HepG2 (cell line): ENCODE results near the gene KIFC1. TPM values are rescaled to one million over a fixed set of nuclear protein-coding genes. Genes with fewer than 3 reads are reported as not detected.

Experiments used
- CSRNP2 ChIP-seq: sonication (generic); formaldehyde crosslinking; conservative IDR thresholded peaks from 2 replicates; pipeline ENCODE4 v1.8.0; 2022; ENCODE audit warnings: low read depth, missing genetic modification reagents
- DPF2 ChIP-seq: sonication (generic); formaldehyde crosslinking; IDR thresholded peaks from 2 replicates; pipeline ENCODE4 v1.4.0; 2020; ENCODE audit warnings: mild to moderate bottlenecking, low read depth, missing genetic modification reagents, borderline replicate concordance
- ETV6 ChIP-seq: sonication (generic); formaldehyde crosslinking; conservative IDR thresholded peaks from 2 replicates; pipeline ENCODE4 v1.4.0; 2020; ENCODE audit warnings: missing genetic modification reagents
- FOXA1 ChIP-seq, 2 experiments: fragments of 450-650 bp in 1 of 2; sonication (generic) in 1 of 2; formaldehyde crosslinking in 1 of 2; IDR thresholded peaks; 2 replicates each; pipeline versions ENCODE4 v1.4.0 to v1.6.1; 2016 to 2020; ENCODE audit warnings: missing genetic modification reagents in 1 of 2
- FOXK1 ChIP-seq: sonication (generic); formaldehyde crosslinking; IDR thresholded peaks from 2 replicates; pipeline ENCODE4 v1.4.0; 2020; ENCODE audit warnings: low read depth, missing genetic modification reagents, borderline replicate concordance
- JARID2 ChIP-seq: sonication (generic); formaldehyde crosslinking; IDR thresholded peaks from 2 replicates; pipeline ENCODE4 v1.8.1; 2023; ENCODE audit warnings: missing genetic modification reagents, inconsistent platforms; ENCODE audit not compliant: insufficient replicate concordance
- MEIS1 ChIP-seq: sonication (generic); formaldehyde crosslinking; IDR thresholded peaks from 2 replicates; pipeline ENCODE4 v1.9.0; 2021; ENCODE audit warnings: mild to moderate bottlenecking, missing genetic modification reagents, moderate library complexity, borderline replicate concordance
- MXD3 ChIP-seq: IDR thresholded peaks from 2 replicates; pipeline ENCODE4 v1.6.1; 2016; ENCODE audit warnings: mild to moderate bottlenecking, missing biosample characterization, missing genetic modification reagents
- MXI1 ChIP-seq: IDR thresholded peaks from 3 replicates; pipeline ENCODE4 v1.6.1; 2012; ENCODE audit warnings: low read depth, low read length, inconsistent platforms, borderline replicate concordance
- NFIC ChIP-seq: IDR thresholded peaks from 2 replicates; pipeline ENCODE4 v1.6.1; 2012; ENCODE audit warnings: mild to moderate bottlenecking, low read length, inconsistent platforms
- REL ChIP-seq: sonication (generic); formaldehyde crosslinking; conservative IDR thresholded peaks from 2 replicates; pipeline ENCODE4 v1.8.0; 2022; ENCODE audit warnings: mild to moderate bottlenecking, missing genetic modification reagents, moderate library complexity
- SMYD3 ChIP-seq: sonication (generic); formaldehyde crosslinking; IDR thresholded peaks from 2 replicates; pipeline ENCODE4 v1.8.1; 2023; ENCODE audit warnings: mild to moderate bottlenecking, missing genetic modification reagents
- SP140L ChIP-seq: sonication (generic); formaldehyde crosslinking; IDR thresholded peaks from 2 replicates; pipeline ENCODE4 v1.4.0; 2020; ENCODE audit warnings: missing genetic modification reagents, borderline replicate concordance
- TEF ChIP-seq: sonication (generic); formaldehyde crosslinking; IDR thresholded peaks from 2 replicates; pipeline ENCODE4 v1.5.0; 2020; ENCODE audit warnings: missing genetic modification reagents
- THAP9 ChIP-seq: sonication (generic); formaldehyde crosslinking; IDR thresholded peaks from 2 replicates; pipeline ENCODE4; 2020; ENCODE audit warnings: missing genetic modification reagents, mild to moderate bottlenecking, borderline replicate concordance
- ZBTB4 ChIP-seq: sonication (generic); formaldehyde crosslinking; IDR thresholded peaks from 2 replicates; pipeline ENCODE4 v1.4.0; 2020; ENCODE audit warnings: missing genetic modification reagents, mild to moderate bottlenecking, borderline replicate concordance
- ZNF383 ChIP-seq: sonication (generic); formaldehyde crosslinking; IDR thresholded peaks from 2 replicates; pipeline ENCODE4 v1.4.0; 2020; ENCODE audit warnings: missing genetic modification reagents, mild to moderate bottlenecking, borderline replicate concordance
- ZNF468 ChIP-seq: sonication (generic); formaldehyde crosslinking; IDR thresholded peaks from 2 replicates; pipeline ENCODE4 v1.8.0; 2022; ENCODE audit warnings: mild to moderate bottlenecking, moderate library complexity, missing genetic modification reagents
- ZNF546 ChIP-seq: sonication (generic); formaldehyde crosslinking; conservative IDR thresholded peaks from 2 replicates; pipeline ENCODE4 v1.8.1; 2023; ENCODE audit warnings: mild to moderate bottlenecking, missing genetic modification reagents
- polyA plus RNA-seq, 8 experiments: library from polyadenylated mRNA; depleted of rRNA in 3 of 8; stranded (reverse) in 7 of 8; unstranded in 1 of 8; fragments of >200 nt; fragmentation: Illumina TruSeq in 4 of 8; extraction: Trizol in 4 of 8; gene quantifications; 2 replicates each; pipeline versions ENCODE4 v1.2.1 to v1.2.3, GENCODE V29; 2011 to 2016; ENCODE audit warnings: low read depth in 4 of 8, missing spikeins in 1 of 8, mixed read lengths in 1 of 8; ENCODE audit not compliant: insufficient read depth in 1 of 8
- total RNA-seq, 5 experiments: library from RNA; depleted of rRNA; stranded (reverse); fragments of >200 nt; fragmentation: Illumina TruSeq; extraction: Trizol; gene quantifications; 2 replicates each; pipeline ENCODE4 v1.2.3, GENCODE V29; 2016; ENCODE audit warnings: low read depth in 1 of 5

Gene KIFC1
- total and polyA plus RNA-seq, 2 of the 13 experiments (the other 11 are each of a cell fraction or from before 2014, with no cell fraction given): 25.0 to 45.5 TPM

GRCh38 chr6:33428224-33428965, 36.8 kb downstream of the KIFC1 start (continued):
- TF ChIP-seq THAP9 (CRISPR knock-in tag) (peak; percentile 48; the same call in 1 of the 2 replicates), MEIS1 (no peak), CSRNP2 (CRISPR knock-in tag) (no peak), SMYD3 (CRISPR knock-in tag) (no peak), ZNF468 (CRISPR knock-in tag) (0 out of 2 replicates have a peak, but pooled peaks have one; percentile 57), DPF2 (CRISPR knock-in tag) (0 out of 2 replicates have a peak, but pooled peaks have one; percentile 34), ZBTB4 (no peak), FOXA1 (IDR thresholded peaks at IDR 0.05) (no peak), FOXA1 (CRISPR knock-in tag; IDR thresholded peaks at IDR 0.05) (peak; percentile 23; the same call in 1 of the 2 replicates), ETV6 (CRISPR knock-in tag) (no peak), REL (CRISPR knock-in tag) (no peak), MXD3 (CRISPR knock-in tag) (peak; percentile 72; the same call in 1 of the 2 replicates), NFIC (no peak), ZNF546 (CRISPR knock-in tag) (peak; percentile 67), TEF (no peak), MXI1 (0 out of 3 replicates have a peak, but pooled peaks have one; percentile 38), ZNF383 (no peak), FOXK1 (CRISPR knock-in tag) (0 out of 2 replicates have a peak, but pooled peaks have one; percentile 27), SP140L (CRISPR knock-in tag) (no peak), JARID2 (CRISPR knock-in tag) (peak; percentile 52)
